T-helper 2 cell treated with Interferon-gamma antibody and Interleukin-4, amounts not matched to agents 100 ng/mL and 5 ng/mL, for 36 hours (primary cell): ENCODE measurements around the gene CDC123. TPM values are rescaled to one million over a fixed set of nuclear protein-coding genes. Genes with fewer than 3 reads are reported as not detected.
"Not testable (repeated sequence)": the region's sequence is repeated elsewhere in the genome, so short reads cannot be mapped to it uniquely, and the experiment has no call there.

ENCODE experiments used
- intact Hi-C: fragments of 100-400 bp; cut with micrococcal nuclease; formaldehyde crosslinking; loops from one replicate; pipeline ENCODE4 v1.15.1; 2023
- total RNA-seq: library from RNA; stranded (reverse); gene quantifications from 2 replicates; pipeline ENCODE4 v1.2.3, GENCODE V29; 2022

CDC123 gene
- total RNA-seq, 1 donor from 2014 or later: 102 TPM

DNA sequence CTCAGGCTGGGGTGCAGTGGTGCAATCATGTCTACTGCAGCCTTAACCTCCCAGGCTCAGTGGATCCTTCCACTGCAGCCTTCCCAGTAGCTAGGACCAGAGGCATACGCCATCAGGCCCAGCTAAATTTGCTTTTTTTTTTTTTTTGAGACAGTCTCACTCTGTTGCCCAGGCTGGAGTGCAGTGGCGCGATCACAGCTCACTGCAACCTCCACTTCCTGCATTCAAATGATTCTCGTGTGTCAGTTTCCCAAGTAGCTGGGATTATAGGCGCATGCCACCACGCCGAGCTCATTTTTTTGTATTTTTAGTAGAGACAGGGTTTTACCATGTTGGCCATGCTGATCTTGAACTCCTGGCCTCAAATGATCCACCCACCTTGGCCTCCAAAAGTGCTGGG is 81.9 kb downstream of the CDC123 start:
- intact Hi-C loops: not testable (repeated sequence)

DNA sequence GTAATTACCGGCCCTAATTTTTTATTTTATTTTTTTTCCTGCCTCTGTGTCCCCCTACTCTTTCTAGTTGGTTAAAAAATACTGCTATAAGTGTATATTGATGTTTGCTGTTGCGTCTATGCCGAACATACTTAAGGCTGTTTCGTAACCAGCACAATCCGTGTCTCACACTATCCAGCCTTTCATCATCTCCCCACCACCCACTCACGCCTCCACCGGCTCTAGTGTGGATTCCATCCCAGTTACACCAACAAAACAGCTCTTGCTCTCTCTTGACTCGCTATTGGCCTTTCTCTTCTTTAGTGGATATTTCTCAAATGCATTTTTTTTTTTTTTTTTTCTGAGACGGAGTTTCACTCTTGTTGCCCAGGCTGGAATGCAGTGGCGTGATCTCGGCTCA is 83.3 kb downstream of the CDC123 start:
- intact Hi-C loops: no loop called here

DNA sequence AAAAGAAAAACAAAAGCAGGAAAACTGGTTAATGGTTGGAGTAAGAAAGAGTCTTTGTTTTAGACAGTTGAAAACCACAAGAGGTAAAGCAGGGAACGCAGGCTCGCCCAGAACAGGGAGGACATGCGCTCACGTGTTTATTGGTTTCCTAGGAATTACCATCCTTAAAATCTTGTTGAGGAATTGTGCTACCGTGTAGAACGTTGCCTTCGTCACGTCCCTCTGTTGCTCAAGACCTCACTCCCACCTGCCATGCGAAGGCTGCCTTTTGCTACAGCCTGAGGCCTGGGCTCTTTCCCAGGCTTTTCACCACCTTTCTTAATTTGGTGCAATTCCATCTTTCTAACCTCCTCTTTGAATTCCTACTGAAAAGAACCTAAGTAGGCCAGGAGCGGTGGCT is 91.8 kb downstream of the CDC123 start:
- intact Hi-C loops: no loop called here

DNA sequence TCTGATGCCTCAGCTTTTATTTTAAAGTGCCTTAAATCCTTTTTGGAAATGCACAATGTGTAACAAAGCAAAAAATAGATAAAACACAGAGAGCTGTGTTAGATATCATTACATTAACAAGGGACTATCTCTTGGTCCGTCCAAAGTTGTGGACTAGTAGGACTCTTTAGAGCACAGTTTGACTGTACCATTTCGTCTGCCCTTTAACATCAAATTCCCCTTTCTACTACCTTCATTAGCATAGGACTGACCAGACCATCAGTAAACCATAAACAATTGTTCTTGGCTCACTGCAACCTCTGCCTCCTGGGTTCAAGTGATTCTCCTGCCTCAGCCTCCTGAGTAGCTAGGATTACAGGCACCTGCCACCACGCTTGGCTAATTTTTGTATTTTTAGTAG is 101.8 kb downstream of the CDC123 start:
- intact Hi-C loops: not testable (repeated sequence)

DNA sequence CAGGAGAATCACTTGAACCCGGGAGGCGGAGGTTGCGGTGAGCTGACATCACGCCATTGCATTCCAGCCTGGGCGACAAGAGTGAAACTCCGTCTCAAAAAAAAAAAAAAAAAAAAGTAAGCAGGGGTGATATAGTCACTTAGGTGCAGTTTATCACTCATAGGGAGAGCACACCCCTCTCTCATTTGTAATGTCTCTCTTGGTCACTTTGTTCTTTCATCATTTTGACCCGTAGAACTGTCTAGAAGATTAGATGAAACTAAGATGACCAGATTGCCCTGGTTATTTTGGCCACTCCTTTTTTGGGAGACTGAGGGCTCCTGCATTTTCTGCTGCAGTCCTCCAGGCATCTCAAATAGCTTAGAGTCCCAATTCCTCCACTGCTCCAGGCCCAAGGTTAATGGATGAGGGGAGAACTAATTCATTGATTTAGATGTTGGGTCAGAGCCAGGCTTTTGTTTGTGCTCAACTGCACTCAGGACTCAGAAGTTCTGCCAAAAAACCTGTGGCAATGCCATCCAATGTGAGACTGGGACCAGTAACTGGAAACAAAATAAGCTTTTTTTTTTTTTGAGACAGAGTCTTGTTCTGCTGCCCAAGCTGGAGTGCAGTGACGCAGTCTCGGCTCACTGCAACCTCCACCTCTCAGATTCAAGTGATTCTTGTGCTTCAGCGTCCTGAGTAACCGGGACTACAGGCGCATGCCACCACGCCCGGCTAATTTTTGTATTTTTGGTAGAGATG is 103.4 kb downstream of the CDC123 start:
- intact Hi-C loops: no loop called here

Other genes starting within 250 kb of the CDC123 start
- gene UPF2, start 153.4 kb upstream of the CDC123 start, total RNA-seq: 37.1 and 37.7 TPM in 2 replicates
- 19.7 and 20.8 TPM in 2 replicates for gene DHTKD1, start 127.2 kb upstream of the CDC123 start, total RNA-seq
- gene SEC61A2, start 66.5 kb upstream of the CDC123 start, total RNA-seq: 10.6 and 12.5 TPM in 2 replicates
- gene NUDT5, start 297 bp upstream of the CDC123 start, total RNA-seq: 91.5 and 97.9 TPM in 2 replicates
- 6.8 and 8.7 TPM in 2 replicates for gene CAMK1D, start 153.4 kb downstream of the CDC123 start, total RNA-seq